ENCODE data around the gene RAB11FIP5.

Gene RAB11FIP5

DNA sequence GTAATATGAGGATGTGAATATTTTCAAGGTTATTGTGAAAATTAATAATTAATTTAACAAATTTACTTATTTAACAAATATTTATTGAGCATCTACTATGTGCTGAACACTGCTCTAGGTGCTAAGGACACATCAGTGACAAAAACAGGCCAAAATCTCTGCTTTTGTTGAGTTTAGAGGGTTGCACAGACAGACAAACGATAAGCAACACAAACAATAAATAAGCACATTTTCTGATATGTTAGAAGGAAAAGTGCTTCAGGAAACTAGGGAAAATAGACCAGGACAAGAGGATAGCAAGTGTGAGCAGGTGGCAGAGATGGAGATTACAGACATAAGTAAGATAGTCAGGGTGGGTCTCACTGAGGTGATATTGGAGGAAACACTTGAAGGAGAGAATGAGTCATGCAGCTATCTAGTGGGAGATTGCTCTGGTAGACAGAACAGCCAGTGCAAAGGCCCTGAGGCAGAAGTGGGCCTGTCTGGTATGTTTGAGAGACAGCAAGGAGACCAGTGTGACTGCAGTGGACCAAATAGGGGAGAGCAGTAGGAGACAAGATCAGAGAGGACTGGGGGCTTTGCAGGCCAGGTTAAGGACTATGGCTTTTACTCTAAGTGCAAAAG, 79.5 kb downstream of the RAB11FIP5 start:
- FAIRE-seq = no peak

DNA sequence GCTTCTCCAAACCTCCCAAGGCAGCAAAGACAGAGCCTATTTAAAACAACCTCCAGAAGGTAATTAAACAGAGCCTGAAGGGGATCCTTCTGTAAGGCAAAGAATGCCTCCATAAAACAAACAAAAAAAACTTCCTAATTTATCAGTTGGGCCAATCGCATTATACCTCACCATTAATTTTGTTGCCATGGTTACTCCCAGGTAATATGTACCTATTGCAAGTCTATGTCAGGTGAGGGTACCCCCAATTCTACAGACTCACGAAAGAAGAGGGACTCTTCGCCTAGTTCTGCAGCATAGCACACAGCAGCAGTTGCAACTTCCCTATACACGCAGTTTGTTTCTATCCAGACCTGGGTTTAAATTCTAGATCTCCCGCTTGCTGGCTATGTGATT, 80.0 kb downstream of the RAB11FIP5 start:
- no peak for FAIRE-seq

DNA sequence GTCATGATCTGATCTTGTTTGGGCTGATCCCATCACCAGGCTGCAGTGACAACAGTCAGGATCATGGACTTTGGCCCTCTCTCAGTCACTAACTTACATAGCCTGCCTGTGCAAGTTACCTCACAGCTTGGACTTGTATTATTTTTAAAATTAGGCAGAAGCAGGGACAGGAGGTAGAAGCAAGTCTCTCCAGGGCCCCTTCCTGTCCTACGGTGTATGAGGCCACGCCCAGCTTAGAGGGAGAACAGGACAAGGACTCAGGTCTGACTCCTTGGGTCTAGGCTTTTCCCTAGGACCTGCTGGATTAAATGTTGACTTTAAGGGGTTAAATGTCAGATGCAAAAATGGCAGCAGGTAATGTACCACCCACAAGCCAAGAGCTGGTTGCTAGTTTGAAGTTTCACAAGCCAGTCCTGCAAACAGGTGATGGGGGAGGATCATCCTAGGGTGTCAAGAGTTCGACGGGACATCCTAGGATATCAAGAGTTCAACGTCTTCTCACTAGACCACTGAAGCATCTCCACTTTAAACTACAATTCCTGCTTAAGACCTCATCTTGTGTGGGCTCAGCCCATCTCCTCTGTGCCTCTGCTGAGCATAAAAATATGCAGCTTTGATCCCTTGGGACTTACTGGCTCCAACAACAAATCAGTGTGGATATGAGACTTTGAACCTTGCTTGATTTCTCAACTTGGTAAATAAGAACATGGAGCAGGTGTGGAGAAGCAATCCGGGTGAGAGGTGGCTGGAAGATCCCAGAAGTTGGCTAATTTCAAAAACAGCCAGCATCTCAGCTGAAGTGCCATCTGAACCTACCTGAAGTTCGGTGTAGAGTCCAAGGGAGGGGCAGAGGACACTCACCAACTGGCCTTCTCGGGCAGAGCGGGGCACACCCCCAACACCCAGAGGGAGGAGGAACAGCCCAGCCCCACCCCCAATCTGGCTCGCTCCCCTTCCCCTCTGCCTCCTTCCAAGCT, 80.7 kb downstream of the RAB11FIP5 start:
- no peak for FAIRE-seq

DNA sequence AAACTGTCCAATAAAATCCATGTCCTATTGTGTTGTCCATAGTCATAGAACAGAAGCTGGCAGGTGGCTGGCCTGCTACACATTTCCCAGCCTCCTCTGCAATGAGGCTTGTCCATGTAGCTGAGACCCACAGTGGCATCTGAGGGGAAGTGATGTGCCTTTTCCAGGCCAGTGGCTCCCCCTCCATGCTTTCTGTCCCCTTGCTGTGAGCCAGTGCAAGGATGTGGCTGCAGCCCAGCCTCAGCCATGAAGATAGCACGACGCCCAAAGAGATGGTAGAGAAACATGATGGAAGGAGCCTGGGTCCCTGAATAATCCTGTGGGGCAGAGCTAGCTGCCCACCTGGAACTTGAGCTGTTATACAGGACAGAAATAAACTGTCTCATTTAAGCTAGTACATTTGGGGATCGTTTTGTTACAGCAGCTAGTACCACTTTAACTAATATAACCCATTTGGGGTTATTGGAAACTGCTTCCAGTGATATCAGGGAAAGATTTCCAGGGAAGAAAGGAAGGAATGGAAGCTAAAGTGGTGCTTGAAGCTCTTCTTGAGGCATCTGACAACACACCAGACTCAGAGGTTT, 81.6 kb downstream of the RAB11FIP5 start:
- FAIRE-seq = no peak

DNA sequence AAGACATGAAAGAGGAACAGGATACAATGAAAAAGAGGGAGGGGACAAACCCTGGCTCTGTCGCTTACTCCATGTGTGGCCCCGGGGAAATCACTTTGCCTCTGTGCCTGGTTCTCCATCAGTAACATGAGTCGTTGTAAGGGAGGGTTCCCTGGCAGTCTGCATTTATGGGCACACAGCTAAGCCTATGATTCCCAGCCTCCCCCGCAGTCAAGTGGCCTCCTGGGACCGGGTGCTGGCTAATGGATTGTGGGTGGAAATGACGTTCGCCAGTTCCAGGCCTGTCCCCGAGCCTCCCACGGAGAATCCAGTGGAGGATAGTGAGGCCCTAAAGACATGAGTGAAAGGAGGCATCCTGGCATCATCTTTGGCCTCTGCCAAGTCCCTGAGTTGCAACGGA, 83.9 kb downstream of the RAB11FIP5 start:
- no peak for FAIRE-seq

DNA sequence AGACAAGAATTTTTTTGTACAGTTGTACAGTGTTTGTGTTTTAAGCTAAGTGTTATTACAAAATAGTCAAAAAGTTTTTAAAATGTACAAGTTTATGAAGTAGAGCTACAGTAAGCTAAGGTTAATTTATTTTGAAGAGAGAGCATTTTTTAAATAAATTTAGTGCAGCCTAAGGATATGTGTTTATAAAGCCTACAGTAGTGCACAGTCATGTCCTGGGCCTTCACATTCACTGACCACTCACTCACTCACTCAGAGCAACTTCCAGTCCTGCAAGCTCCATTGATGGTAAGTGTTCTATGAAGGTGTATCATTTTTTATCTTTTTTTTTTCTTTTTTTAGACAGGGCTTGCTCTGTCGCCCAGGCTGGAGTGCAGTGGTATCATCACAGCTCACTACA, 85.4 kb downstream of the RAB11FIP5 start:
- FAIRE-seq = peak; percentile 60

DNA sequence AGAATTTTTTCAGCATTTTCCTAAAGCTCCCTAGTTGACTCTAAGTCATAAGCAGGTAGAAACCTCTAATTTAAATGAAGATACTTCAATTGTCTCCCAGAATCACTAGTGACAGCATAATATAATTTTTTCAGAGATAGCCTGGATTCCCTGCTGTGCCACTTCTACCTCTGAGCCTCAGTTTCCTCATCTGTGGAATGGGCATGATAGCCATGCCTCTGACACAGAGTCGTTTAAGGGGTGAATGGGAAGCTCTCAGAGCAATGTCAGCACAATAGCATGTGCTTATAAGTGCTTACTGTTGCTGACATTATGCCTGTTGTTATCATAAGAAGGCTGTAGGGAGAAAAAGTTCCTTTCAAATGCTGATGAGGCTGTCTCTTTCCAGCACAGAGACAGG, 89.3 kb downstream of the RAB11FIP5 start:
- no peak for FAIRE-seq

Measured in G401.6 (cell line).